Transverse colon (tissue), 4 donors: ENCODE results near the gene CAMK2B. TPM values are rescaled to one million over a fixed set of nuclear protein-coding genes. Genes with fewer than 3 reads are reported as not detected.

Source experiments
- DNase-seq: peaks from one replicate; pipeline ENCODE4 v3.0.0-alpha.2; 2019
- H3K27ac ChIP-seq, 4 donors: fragments of 200-600 bp; sonication (generic); 2 replicates each; pipeline ENCODE4 v1.5.1; 2016 to 2018; ENCODE audit warnings: inconsistent platforms in 4 of 4
- H3K27me3 ChIP-seq: fragments of 200-600 bp; sonication (generic); 2 replicates; pipeline ENCODE4 v1.5.1; 2017; ENCODE audit warnings: inconsistent platforms
- H3K36me3 ChIP-seq, 4 donors: fragments of 200-600 bp; sonication (generic); 2 replicates each; pipeline ENCODE4 v1.5.1; 2017 to 2019; ENCODE audit warnings: inconsistent platforms in 4 of 4
- H3K4me1 ChIP-seq, 4 donors: fragments of 200-600 bp; sonication (generic); 2 replicates each; pipeline ENCODE4 v1.5.1; 2017 to 2020; ENCODE audit warnings: inconsistent platforms in 4 of 4
- H3K4me3 ChIP-seq, 4 donors: fragments of 200-600 bp; sonication (generic); 1 replicate in 1 of 4; 2 replicates in 3 of 4; pipeline versions ENCODE4 v1.5.1 to v1.6.1; 2017 to 2019; ENCODE audit warnings: inconsistent platforms in 4 of 4
- H3K9me3 ChIP-seq, 2 donors: fragments of 200-600 bp; sonication (generic); 2 replicates each; pipeline ENCODE4 v1.5.1; 2017 to 2019; ENCODE audit warnings: inconsistent platforms in 2 of 2
- CTCF ChIP-seq, 5 experiments: fragments of 200-600 bp in 3 of 5; fragments of 450-650 bp in 2 of 5; sonication (generic) in 3 of 5; IDR thresholded peaks; 1 replicate in 2 of 5; 2 replicates in 3 of 5; pipeline ENCODE4 v1.5.1; 2016 to 2017; ENCODE audit warnings: antibody characterized with exemption in 5 of 5, inconsistent platforms in 3 of 5, mild to moderate bottlenecking in 2 of 5, moderate library complexity in 1 of 5
- EP300 ChIP-seq: sonication (generic); formaldehyde crosslinking; IDR thresholded peaks from one replicate; pipeline ENCODE4 v1.6.1; 2017; ENCODE audit warnings: antibody characterized with exemption, low read depth
- POLR2A ChIP-seq: fragments of 450-650 bp; IDR thresholded peaks from one replicate; pipeline ENCODE4 v1.6.1; 2016; ENCODE audit warnings: antibody characterized with exemption, mild to moderate bottlenecking, moderate library complexity
- POLR2AphosphoS5 ChIP-seq, 3 donors: sonication (generic); formaldehyde crosslinking; IDR thresholded peaks; one replicate each; pipeline ENCODE4 v1.6.1; 2016; ENCODE audit warnings: antibody characterized with exemption in 3 of 3
- WGBS, 2 donors: methylation state at CpG; one replicate each; pipeline ENCODE4 v1.1.5; 2018; ENCODE audit warnings: low coverage in 1 of 2; 5-methylcytosine and 5-hydroxymethylcytosine counted together
- in situ Hi-C, 4 donors: fragments of 200-750 bp; cut with MboI; loops; one replicate each; pipeline versions ENCODE4 v1.15.0 to v1.15.1; 2017; ENCODE audit warnings: low sequenced_read_pairs in 3 of 4, low pct_ligation_motif_present in 1 of 4, low pct_unique_long_range_greater_than_20kb in 1 of 4
- intact Hi-C: fragments of 100-400 bp; cut with DNase I; formaldehyde crosslinking; loops from one replicate; pipeline ENCODE4 v1.15.1; 2023; ENCODE audit warnings: low total_unique reads
- total RNA-seq, 4 donors: library from RNA; depleted of rRNA; stranded (reverse); fragments of >200 nt; gene quantifications; one replicate each; pipeline ENCODE4 v1.1.0, GENCODE V29; 2016

Gene CAMK2B
- total RNA-seq, 4 donors from 2014 or later, result 0.16 to 2.8 (median 0.27) TPM; not detected in 1

- WGBS, 2 donors, result 50 to 84% methylated on average over 2 to 6 of the region's 6 CpGs
- Histone ChIP-seq H3K27me3 (peaks cover 4% of the 10 kb centered on the region), H3K36me3 (no peaks in the 10 kb centered on the region), H3K27ac (no peak overlapping the region), H3K4me1 (no peaks in the 10 kb centered on the region), H3K9me3 (no peaks in the 10 kb centered on the region), H3K4me3 (no peak overlapping the region)
- intact Hi-C loops, result no loop called here
- no peak for DNase-seq
- TF ChIP-seq POLR2AphosphoS5 (IDR thresholded peaks at IDR 0.05) (no peak), POLR2A (no peak), EP300 (no peak), CTCF (IDR thresholded peaks at IDR 0.05) (no peak)
- in situ Hi-C loops, result no loop called here
Observed at GRCh38 chr7:44279286-44279685, 46.1 kb downstream of the CAMK2B start.

- H3K36me3 ChIP-seq, result no peaks in the 10 kb centered on the region
- peaks cover 4% of the 10 kb centered on the region for H3K27me3 ChIP-seq
- H3K27ac ChIP-seq, result no peak overlapping the region
- H3K9me3 ChIP-seq, result no peaks in the 10 kb centered on the region
- no peak overlapping the region for H3K4me3 ChIP-seq
- 60 to 71% methylated on average over 1 to 9 of the region's 9 CpGs for WGBS, 2 donors
- intact Hi-C loops (no loop called here), in situ Hi-C loops (no loop called here)
- peak; percentile 3 for DNase-seq
- H3K4me1 ChIP-seq, result no peaks in the 10 kb centered on the region
- no peak for TF ChIP-seq CTCF (IDR thresholded peaks at IDR 0.05)
- no peak for TF ChIP-seq EP300
- TF ChIP-seq POLR2A, result no peak
- TF ChIP-seq POLR2AphosphoS5 (IDR thresholded peaks at IDR 0.05), result no peak
Observed at GRCh38 chr7:44278451-44279161, 46.8 kb downstream of the CAMK2B start.

- in situ Hi-C loops, result no loop called here
- Histone ChIP-seq H3K4me3 (no peak overlapping the region), H3K27me3 (peaks cover 4% of the 10 kb centered on the region), H3K9me3 (no peaks in the 10 kb centered on the region), H3K4me1 (no peaks in the 10 kb centered on the region), H3K36me3 (no peaks in the 10 kb centered on the region), H3K27ac (no peak overlapping the region)
- intact Hi-C loops, result no loop called here
- WGBS, 2 donors, result 60% methylated on average over 8 of the region's 8 CpGs; no CpG with 5 or more reads in 1 of the 2 donors
- TF ChIP-seq POLR2A (no peak), CTCF (IDR thresholded peaks at IDR 0.05) (no peak), POLR2AphosphoS5 (IDR thresholded peaks at IDR 0.05) (no peak), EP300 (no peak)
- DNase-seq, result peak; percentile 1
Observed at GRCh38 chr7:44277851-44278250, 47.5 kb downstream of the CAMK2B start.

- in situ Hi-C loops (no loop called here), intact Hi-C loops (no loop called here)
- no peak for DNase-seq
- Histone ChIP-seq H3K36me3 (no peaks in the 10 kb centered on the region), H3K4me3 (no peak overlapping the region), H3K27me3 (peaks cover 4% of the 10 kb centered on the region), H3K27ac (no peak overlapping the region), H3K9me3 (no peaks in the 10 kb centered on the region), H3K4me1 (no peaks in the 10 kb centered on the region)
- WGBS, 2 donors, result 84 to 100% methylated on average over 4 to 11 of the region's 11 CpGs
- TF ChIP-seq POLR2A (no peak), EP300 (no peak), POLR2AphosphoS5 (IDR thresholded peaks at IDR 0.05) (no peak), CTCF (IDR thresholded peaks at IDR 0.05) (no peak)
Observed at GRCh38 chr7:44277391-44277790, 48.0 kb downstream of the CAMK2B start.
